ENCODE data around the gene SLC35B3. TPM values are rescaled to one million over a fixed set of nuclear protein-coding genes. Genes with fewer than 3 reads are reported as not detected.
"Not testable (repeated sequence)": the region's sequence is repeated elsewhere in the genome, so short reads cannot be mapped to it uniquely, and the experiment has no call there.

SLC35B3 gene
- total RNA-seq, 3 donors from 2014 or later (not counting 1 experiment from before 2014, with no cell fraction given) = 7.1 to 9.0 (median 7.8) TPM

DNA sequence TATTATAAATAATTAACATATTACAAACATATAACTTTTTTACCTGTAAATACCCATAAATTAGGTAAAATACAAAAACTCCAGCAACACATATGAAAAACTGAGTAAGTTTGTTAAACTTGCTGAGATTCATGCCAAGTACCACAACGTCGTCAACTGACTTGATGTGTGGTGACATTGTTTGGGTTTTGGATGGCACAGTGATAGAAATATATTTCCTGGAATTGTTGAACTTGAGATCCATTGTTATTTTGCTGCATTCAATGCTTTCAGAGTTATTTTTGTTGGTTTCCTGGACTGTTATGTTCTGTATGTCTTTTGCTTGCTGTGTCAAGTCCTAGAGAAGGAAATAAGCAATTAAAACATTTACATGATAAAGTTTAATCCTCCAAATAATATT is 5.5 kb downstream of the SLC35B3 start:
- intact Hi-C loops (cut with micrococcal nuclease) = no loop called here
- H3K27me3 ChIP-seq (ENCODE audit: control insufficient read depth, insufficient read depth, low read length) = no peaks in the 10 kb centered on the region

DNA sequence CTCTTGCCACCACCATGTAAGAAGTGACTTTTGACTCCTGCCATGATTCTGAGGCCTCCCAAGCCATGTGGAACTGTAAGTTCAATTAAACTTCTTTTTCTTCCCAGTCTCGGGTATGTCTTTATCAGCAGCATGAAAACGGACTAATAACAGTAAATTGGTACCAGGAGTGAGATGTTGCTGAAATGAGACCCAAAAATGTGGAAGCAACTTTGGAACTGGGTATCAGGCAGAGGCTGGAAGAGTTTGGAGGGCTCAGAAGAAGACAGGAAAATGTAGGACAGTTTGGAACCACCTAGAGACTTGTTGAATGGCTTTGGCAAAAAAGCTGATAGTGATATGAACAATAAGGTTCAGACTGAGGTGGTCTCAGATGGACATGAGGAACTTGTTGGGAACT is 8.8 kb downstream of the SLC35B3 start:
- H3K27ac ChIP-seq (ENCODE audit: low read length); H3K27me3 Mint-ChIP-seq (ENCODE audit: low read depth in 2 of 2); H3K4me3 ChIP-seq (ENCODE audit: low read length); H3K27me3 ChIP-seq (ENCODE audit: control insufficient read depth, insufficient read depth, low read length); H3K4me1 Mint-ChIP-seq; DNase-seq; H3K27ac Mint-ChIP-seq; H3K4me3 Mint-ChIP-seq; H3K9me3 Mint-ChIP-seq; H3K4me1 ChIP-seq (ENCODE audit: control insufficient read depth, insufficient read depth, low read length); intact Hi-C loops (cut with micrococcal nuclease); H3K9me3 ChIP-seq (ENCODE audit: control insufficient read depth, insufficient read depth, low read length); ATAC-seq: not testable (repeated sequence)
- peaks cover 16% of the 10 kb centered on the region for H3K36me3 Mint-ChIP-seq
- 96% methylated on average over 2 of the region's 2 CpGs for WGBS (ENCODE audit: insufficient coverage)
- peaks cover 22% of the 10 kb centered on the region for H3K36me3 ChIP-seq (ENCODE audit: control insufficient read depth, insufficient read depth, low read length)

More for the DNA sequence above, 5.5 kb downstream of the SLC35B3 start:
- whole genome bisulfite sequencing (ENCODE audit: insufficient coverage) = 98% methylated on average over 2 of the region's 2 CpGs
- Mint-ChIP-seq H3K4me1 (peaks cover 22 to 26% of the 10 kb centered on the region in 2 donors), H3K27ac (no peak overlapping the region), H3K27me3 (ENCODE audit: low read depth in 2 of 2) (no peaks in the 10 kb centered on the region), H3K4me3 (no peak overlapping the region), H3K9me3 (no peaks in the 10 kb centered on the region), H3K36me3 (peaks cover 16% of the 10 kb centered on the region)
- Histone ChIP-seq H3K4me1 (ENCODE audit: control insufficient read depth, insufficient read depth, low read length) (peaks cover 1% of the 10 kb centered on the region), H3K9me3 (ENCODE audit: control insufficient read depth, insufficient read depth, low read length) (no peaks in the 10 kb centered on the region), H3K4me3 (ENCODE audit: low read length) (no peak overlapping the region), H3K36me3 (ENCODE audit: control insufficient read depth, insufficient read depth, low read length) (peaks cover 22% of the 10 kb centered on the region), H3K27ac (ENCODE audit: low read length) (no peak overlapping the region)
- TF ChIP-seq, protein P1, sequence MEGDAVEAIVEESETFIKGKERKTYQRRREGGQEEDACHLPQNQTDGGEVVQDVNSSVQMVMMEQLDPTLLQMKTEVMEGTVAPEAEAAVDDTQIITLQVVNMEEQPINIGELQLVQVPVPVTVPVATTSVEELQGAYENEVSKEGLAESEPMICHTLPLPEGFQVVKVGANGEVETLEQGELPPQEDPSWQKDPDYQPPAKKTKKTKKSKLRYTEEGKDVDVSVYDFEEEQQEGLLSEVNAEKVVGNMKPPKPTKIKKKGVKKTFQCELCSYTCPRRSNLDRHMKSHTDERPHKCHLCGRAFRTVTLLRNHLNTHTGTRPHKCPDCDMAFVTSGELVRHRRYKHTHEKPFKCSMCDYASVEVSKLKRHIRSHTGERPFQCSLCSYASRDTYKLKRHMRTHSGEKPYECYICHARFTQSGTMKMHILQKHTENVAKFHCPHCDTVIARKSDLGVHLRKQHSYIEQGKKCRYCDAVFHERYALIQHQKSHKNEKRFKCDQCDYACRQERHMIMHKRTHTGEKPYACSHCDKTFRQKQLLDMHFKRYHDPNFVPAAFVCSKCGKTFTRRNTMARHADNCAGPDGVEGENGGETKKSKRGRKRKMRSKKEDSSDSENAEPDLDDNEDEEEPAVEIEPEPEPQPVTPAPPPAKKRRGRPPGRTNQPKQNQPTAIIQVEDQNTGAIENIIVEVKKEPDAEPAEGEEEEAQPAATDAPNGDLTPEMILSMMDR (IDR thresholded peaks at IDR 0.05) = no peak
- no peak for ATAC-seq
- DNase-seq = no peak

DNA sequence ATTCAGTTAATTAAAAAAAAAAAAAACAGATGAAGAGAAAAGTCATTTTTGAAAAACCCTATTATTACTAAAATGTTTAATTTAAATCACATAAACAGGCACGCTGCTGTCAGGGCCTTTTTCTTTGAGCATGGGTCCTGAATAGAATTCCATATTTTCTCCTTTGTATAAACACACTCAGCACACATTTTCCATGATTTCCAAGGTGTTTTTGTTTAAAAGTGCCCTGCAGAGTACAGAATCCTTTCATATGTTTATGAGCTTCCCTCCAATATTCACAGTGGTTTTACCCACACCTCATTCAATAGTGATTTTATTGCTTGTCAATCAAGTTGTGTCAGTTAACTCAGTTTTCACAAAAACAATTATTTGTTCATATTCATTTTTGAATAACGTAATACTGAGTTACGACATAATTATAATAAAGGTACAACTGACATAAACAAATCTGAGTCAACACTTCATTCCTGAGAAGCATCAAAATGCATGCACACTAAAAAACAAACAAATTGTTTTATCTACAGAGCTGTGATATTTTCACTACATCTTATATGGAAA is 15.2 kb downstream of the SLC35B3 start:
- Histone ChIP-seq H3K36me3 (ENCODE audit: control insufficient read depth, insufficient read depth, low read length) (peaks cover 31% of the 10 kb centered on the region), H3K4me3 (ENCODE audit: low read length) (no peak overlapping the region), H3K4me1 (ENCODE audit: control insufficient read depth, insufficient read depth, low read length) (no peaks in the 10 kb centered on the region), H3K27ac (ENCODE audit: low read length) (no peak overlapping the region), H3K27me3 (ENCODE audit: control insufficient read depth, insufficient read depth, low read length) (no peaks in the 10 kb centered on the region), H3K9me3 (ENCODE audit: control insufficient read depth, insufficient read depth, low read length) (no peaks in the 10 kb centered on the region)
- DNase-seq = no peak
- 97% methylated on average over 3 of the region's 3 CpGs for WGBS (ENCODE audit: insufficient coverage)
- Mint-ChIP-seq H3K4me1 (peaks cover 6 to 12% of the 10 kb centered on the region in 2 donors), H3K27me3 (ENCODE audit: low read depth in 2 of 2) (no peaks in the 10 kb centered on the region), H3K4me3 (no peak overlapping the region), H3K9me3 (no peaks in the 10 kb centered on the region), H3K36me3 (peaks cover 6% of the 10 kb centered on the region), H3K27ac (no peak overlapping the region)
- TF ChIP-seq, protein P1 (IDR thresholded peaks at IDR 0.05) = no peak
- intact Hi-C loops (cut with micrococcal nuclease) = no loop called here
- ATAC-seq = no peak

DNA sequence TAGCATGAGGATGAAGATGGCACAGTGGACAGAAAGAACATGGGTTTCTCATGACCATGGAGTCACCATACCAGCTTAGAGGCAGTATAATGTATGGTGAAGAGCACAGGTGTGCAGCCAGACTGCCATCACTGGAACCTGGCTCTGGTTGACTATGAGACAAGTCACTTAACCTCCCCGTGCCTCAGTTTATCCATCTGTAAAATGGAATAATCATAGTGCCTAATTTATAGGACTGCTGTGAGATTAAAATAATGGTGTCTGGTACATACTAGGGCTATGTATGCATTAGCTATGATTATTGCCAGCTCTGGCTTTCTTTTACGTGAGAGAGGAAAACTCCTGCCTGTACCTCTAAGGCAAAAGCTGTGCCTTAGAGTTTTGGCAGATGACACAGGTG is 19.4 kb downstream of the SLC35B3 start:
- Mint-ChIP-seq H3K9me3 (no peaks in the 10 kb centered on the region), H3K36me3 (peaks cover 20% of the 10 kb centered on the region), H3K4me3 (no peak overlapping the region), H3K27ac (no peak overlapping the region), H3K27me3 (ENCODE audit: low read depth in 2 of 2) (no peaks in the 10 kb centered on the region), H3K4me1 (peaks cover 6 to 18% of the 10 kb centered on the region in 2 donors)
- Histone ChIP-seq H3K27ac (ENCODE audit: low read length) (no peak overlapping the region), H3K9me3 (ENCODE audit: control insufficient read depth, insufficient read depth, low read length) (no peaks in the 10 kb centered on the region), H3K36me3 (ENCODE audit: control insufficient read depth, insufficient read depth, low read length) (peaks cover 62% of the 10 kb centered on the region), H3K4me1 (ENCODE audit: control insufficient read depth, insufficient read depth, low read length) (no peaks in the 10 kb centered on the region), H3K27me3 (ENCODE audit: control insufficient read depth, insufficient read depth, low read length) (no peaks in the 10 kb centered on the region), H3K4me3 (ENCODE audit: low read length) (no peak overlapping the region)
- DNase-seq (no peak), ATAC-seq (no peak)
- intact Hi-C loops (cut with micrococcal nuclease) = no loop called here
- TF ChIP-seq, protein P1 (IDR thresholded peaks at IDR 0.05) = no peak
- 100% methylated on average over 2 of the region's 2 CpGs for WGBS (ENCODE audit: insufficient coverage)
